ENCODE results near the gene CRYGD. TPM values are rescaled to one million over a fixed set of nuclear protein-coding genes. Genes with fewer than 3 reads are reported as not detected.

CRYGD gene
- total and polyA plus RNA-seq, 9 of the 15 experiments (the other 6 are each of a cell fraction or from before 2014, with no cell fraction given) = not detected

DNA sequence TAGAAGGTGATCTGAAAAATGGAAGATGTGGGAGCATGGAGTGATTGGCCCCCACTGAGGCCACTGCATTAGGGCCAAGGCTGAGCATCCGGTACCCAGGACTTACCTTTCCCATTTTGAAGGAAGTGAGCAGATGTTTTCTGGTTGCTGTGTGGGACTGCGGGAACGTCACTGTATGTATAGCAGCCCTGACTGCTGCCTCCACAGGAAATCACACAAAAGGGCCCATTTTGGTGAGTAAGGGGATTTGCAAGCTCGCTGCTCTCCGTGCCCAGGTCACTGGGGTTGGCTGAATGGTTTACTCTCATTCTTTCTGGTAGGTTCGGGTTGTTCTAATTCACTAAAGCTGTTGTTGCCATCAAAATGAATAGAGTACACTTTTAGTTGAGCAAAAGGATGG lies 21.7 kb upstream of the CRYGD start, which contains the start of gene CRYGB (continued):
- TF ChIP-seq ZNF57 (CRISPR knock-in tag; IDR thresholded peaks at IDR 0.05) = no peak

DNA sequence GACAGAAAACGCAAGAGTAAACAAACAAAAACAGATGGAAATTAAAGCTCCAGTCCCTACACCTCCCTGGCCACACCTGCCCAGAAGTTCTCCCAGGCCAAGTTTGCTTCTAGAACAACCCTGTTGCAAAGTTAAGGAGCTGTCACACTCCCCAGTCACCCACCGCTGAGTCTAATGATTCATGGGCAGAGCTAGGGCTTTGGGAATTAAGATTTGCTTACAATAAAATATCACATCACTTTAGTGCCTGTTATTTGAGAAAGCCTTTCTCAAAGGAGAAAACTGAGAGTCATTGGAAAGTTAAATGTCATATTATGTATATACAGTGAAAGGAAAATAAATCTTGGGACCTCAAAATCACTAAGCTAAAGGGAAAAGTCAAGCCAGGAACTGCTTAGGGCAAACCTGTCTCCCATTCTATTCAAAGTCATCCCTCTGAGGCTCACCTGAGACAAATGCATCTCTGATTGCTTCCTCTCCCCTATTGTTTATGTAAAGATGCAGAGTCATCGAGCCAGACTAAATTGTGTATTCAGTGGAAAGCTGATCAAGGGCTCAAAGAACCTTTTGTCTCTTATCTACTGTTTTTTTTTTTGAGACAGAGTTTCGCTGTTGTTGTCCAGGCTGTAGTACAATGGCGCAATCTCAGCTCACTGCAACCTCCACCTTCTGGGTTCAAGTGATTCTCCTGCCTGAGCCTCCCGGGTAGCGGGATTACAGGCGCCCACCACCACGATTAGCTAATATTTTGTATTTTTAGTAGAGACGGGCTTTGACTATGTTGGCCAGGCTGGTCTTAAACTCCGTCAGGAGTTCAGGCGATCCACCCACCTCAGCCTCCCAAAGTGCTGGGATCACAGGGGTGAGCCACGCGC lies 18.8 kb upstream of the CRYGD start:
- ChIA-PET POLR2A (no interaction called here), CTCF (ENCODE audit: low intra/inter-chr PET ratio) (no interaction called here)
- H2AFZ ChIP-seq (ENCODE audit: low read depth, low read length) = no peak overlapping the region
- H3K79me2 ChIP-seq (ENCODE audit: control insufficient read depth, insufficient read depth, low read length) = no peaks in the 10 kb centered on the region
- no peaks in the 10 kb centered on the region for H3K27me3 ChIP-seq (ENCODE audit: control insufficient read depth in 2 of 2, insufficient read depth in 2 of 2, low read length in 2 of 2)
- no peaks in the 10 kb centered on the region for H3K36me3 ChIP-seq (ENCODE audit: control insufficient read depth, insufficient read depth, low read length)
- in situ Hi-C loops (cut with MboI) (no loop called here), intact Hi-C loops (cut with micrococcal nuclease) (no loop called here)
- H3K4me3 ChIP-seq = no peak overlapping the region
- DNase-seq (ENCODE audit: extremely low read depth in 1 of 4, low spot score in 3 of 4) = no peak
- no peak for ATAC-seq
- no TSS peak for BruUV-seq (replicated peaks)
- H3K9me3 ChIP-seq (replicated peaks; ENCODE audit: control insufficient read depth, insufficient read depth, low read depth, low read length) = no peaks in the 10 kb centered on the region
- H4K20me1 ChIP-seq (replicated peaks; ENCODE audit: control insufficient read depth, insufficient read depth, low read length) = no peaks in the 10 kb centered on the region
- H3K9me1 ChIP-seq (ENCODE audit: control insufficient read depth, insufficient read depth, low read length) = no peaks in the 10 kb centered on the region
- H3K27ac ChIP-seq (ENCODE audit: extremely low read depth, low read depth, low read length) = no peak overlapping the region
- 0% methylated on average over 7 of the region's 14 CpGs for whole genome bisulfite sequencing (ENCODE audit: insufficient coverage, low coverage, missing lambda C conversion rate)
- H3K4me2 ChIP-seq (ENCODE audit: insufficient read depth, low read length) = no peak overlapping the region
- no peak for FAIRE-seq
- no peak for TF ChIP-seq CREM (IDR thresholded peaks at IDR 0.05; ENCODE audit: low read depth)
- no peak for TF ChIP-seq YBX1 (IDR thresholded peaks at IDR 0.05)
- TF ChIP-seq RNF219 (CRISPR knock-in tag; IDR thresholded peaks at IDR 0.05) = no peak
- TF ChIP-seq CBX8 (IDR thresholded peaks at IDR 0.05; ENCODE audit: borderline replicate concordance, extremely low read depth, low read depth, low read length, poor library complexity, severe bottlenecking) = no peak
- TF ChIP-seq BRF1 (IDR thresholded peaks at IDR 0.05; ENCODE audit: borderline replicate concordance, extremely low read depth, insufficient read length) = no peak
- no peak for TF ChIP-seq EHMT2 (IDR thresholded peaks at IDR 0.05)
- no peak for TF ChIP-seq KAT7 (CRISPR knock-in tag; IDR thresholded peaks at IDR 0.05; ENCODE audit: borderline replicate concordance)
- peak; percentile 21; the same call in 1 of the 2 replicates for TF ChIP-seq NFE2 (IDR thresholded peaks at IDR 0.05; ENCODE audit: low read depth)
- no peaks in the 10 kb centered on the region for H3K4me1 ChIP-seq (replicated peaks in 1 of 2; ENCODE audit: control insufficient read depth in 2 of 2, insufficient read depth in 2 of 2, low read length in 2 of 2)
- no peak overlapping the region for H3K9ac ChIP-seq (ENCODE audit: insufficient read depth in 1 of 2, low read depth in 2 of 2, low read length in 2 of 2)

Data from K562 (cell line).